ENCODE measurements around the gene L3MBTL1.

DNA sequence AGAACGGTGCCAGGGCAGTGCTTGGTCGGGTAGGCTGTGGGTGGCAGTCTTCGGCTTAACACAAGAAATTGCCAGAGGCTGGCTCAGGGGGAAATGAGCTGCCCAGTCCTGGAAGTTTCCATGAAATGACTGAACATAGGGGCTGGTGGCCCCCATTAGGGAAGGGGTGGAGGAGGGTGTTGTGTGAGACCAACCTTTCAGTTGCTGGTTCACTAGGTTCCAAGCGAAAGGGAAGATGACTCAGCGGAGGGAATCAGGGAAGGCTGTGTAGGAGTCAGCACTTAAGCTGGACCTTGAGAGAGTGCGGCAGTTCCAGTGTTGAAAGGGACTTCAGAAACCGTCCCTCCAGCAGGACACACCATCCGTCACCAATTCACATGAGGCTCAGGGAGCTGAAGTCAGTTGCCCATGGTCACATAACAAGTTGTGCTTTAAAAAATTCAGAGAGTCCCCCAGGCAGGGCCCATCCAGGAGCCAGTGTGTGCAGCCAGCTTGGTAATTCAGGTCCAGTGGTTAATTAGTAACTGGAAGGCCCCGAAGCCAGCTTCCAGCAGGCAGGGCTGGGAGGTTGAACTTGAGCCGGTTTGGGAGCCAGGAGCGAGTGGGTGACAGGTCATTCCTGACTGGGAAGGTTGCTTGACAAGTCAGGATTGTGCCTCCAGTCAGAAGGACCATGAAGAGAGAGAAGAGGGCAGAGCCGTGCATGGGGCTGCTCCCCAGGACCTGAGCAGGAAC, 51.1 kb downstream of the L3MBTL1 start, which contains the start of gene SGK2:
- TF ChIP-seq, protein P1, sequence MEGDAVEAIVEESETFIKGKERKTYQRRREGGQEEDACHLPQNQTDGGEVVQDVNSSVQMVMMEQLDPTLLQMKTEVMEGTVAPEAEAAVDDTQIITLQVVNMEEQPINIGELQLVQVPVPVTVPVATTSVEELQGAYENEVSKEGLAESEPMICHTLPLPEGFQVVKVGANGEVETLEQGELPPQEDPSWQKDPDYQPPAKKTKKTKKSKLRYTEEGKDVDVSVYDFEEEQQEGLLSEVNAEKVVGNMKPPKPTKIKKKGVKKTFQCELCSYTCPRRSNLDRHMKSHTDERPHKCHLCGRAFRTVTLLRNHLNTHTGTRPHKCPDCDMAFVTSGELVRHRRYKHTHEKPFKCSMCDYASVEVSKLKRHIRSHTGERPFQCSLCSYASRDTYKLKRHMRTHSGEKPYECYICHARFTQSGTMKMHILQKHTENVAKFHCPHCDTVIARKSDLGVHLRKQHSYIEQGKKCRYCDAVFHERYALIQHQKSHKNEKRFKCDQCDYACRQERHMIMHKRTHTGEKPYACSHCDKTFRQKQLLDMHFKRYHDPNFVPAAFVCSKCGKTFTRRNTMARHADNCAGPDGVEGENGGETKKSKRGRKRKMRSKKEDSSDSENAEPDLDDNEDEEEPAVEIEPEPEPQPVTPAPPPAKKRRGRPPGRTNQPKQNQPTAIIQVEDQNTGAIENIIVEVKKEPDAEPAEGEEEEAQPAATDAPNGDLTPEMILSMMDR (conservative IDR thresholded peaks at IDR 0.05 in 1 of 2, IDR thresholded peaks at IDR 0.05 in 1 of 2; ENCODE audit: extremely low read depth in 1 of 2, insufficient read depth in 1 of 2, low read depth in 1 of 2, low read length in 2 of 2): no peak
- no peak for TF ChIP-seq EZH2 (IDR thresholded peaks at IDR 0.05; ENCODE audit: borderline replicate concordance, low read length)

Measured in mammary epithelial cell (primary cell).